HepG2 (cell line): ENCODE measurements around the gene TSSK2.

ENCODE experiments used
- CTCF ChIP-seq: sonication (generic); formaldehyde crosslinking; IDR thresholded peaks from 2 replicates; pipeline ENCODE4 v1.5.0; 2020; ENCODE audit warnings: mild to moderate bottlenecking, missing genetic modification reagents, moderate library complexity
- EZH2 ChIP-seq: conservative IDR thresholded peaks from 2 replicates; pipeline ENCODE4 v1.6.1; 2012; ENCODE audit warnings: mild to moderate bottlenecking, low read depth, low read length, moderate library complexity
- GABPB1 ChIP-seq: IDR thresholded peaks from 2 replicates; pipeline ENCODE4 v1.6.1; 2016; ENCODE audit warnings: mild to moderate bottlenecking, missing genetic modification reagents, moderate library complexity, missing compliant biosample characterization
- RFXAP ChIP-seq: sonication (generic); formaldehyde crosslinking; IDR thresholded peaks from 2 replicates; pipeline ENCODE4 v1.4.0; 2020; ENCODE audit warnings: missing genetic modification reagents, borderline replicate concordance
- STAT5B ChIP-seq: sonication (generic); formaldehyde crosslinking; IDR thresholded peaks from 2 replicates; pipeline ENCODE4 v1.4.0; 2020; ENCODE audit warnings: missing genetic modification reagents

GRCh38 chr22:19180740-19181410 lies 49.8 kb downstream of the TSSK2 start:
- TF ChIP-seq GABPB1 (CRISPR knock-in tag) (no peak), RFXAP (CRISPR knock-in tag) (no peak), CTCF (CRISPR knock-in tag) (no peak), EZH2 (no peak), STAT5B (no peak)
